OCI-LY3 (cell line): Measurements from ENCODE around the gene OSBPL2.

Experiments used
- H2AFZ ChIP-seq: fragments of 200-600, 300-600 bp; shearing (Covaris generic); 2 replicates; pipeline ENCODE4 v1.6.0; 2014; ENCODE audit warnings: antibody characterized with exemption, low read depth, low read length
- H3K27ac ChIP-seq: fragments of 200-600, 300-600 bp; sonication (generic); 2 replicates; pipeline ENCODE4 v1.5.1; 2014; ENCODE audit warnings: mild to moderate bottlenecking, low read length, moderate library complexity, mixed read lengths
- H3K27me3 ChIP-seq: fragments of 200-600, 300-600 bp; sonication (generic); 2 replicates; pipeline ENCODE4 v1.6.1; 2014; ENCODE audit warnings: low read depth, low read length, mixed read lengths
- H3K36me3 ChIP-seq: fragments of 200-600, 300-600 bp; sonication (generic); replicated peaks from 2 replicates; pipeline ENCODE3; 2014; ENCODE audit warnings: low read depth, low read length, mixed read lengths
- H3K4me1 ChIP-seq: fragments of 300-600, 200-600 bp; sonication (generic); 2 replicates; pipeline ENCODE4 v1.6.1; 2014; ENCODE audit warnings: low read length, mixed read lengths
- H3K4me2 ChIP-seq: fragments of 200-600, 300-600 bp; sonication (generic); 2 replicates; pipeline ENCODE4 v1.6.1; 2014; ENCODE audit warnings: low read length, mixed read lengths
- H3K4me3 ChIP-seq: fragments of 300-600, 200-600 bp; sonication (generic); 2 replicates; pipeline ENCODE4 v1.5.1; 2014; ENCODE audit warnings: antibody characterized with exemption, mild to moderate bottlenecking, low read length, moderate library complexity
- H3K79me2 ChIP-seq: fragments of 300-600, 200-600 bp; shearing (Covaris generic); 2 replicates; pipeline ENCODE4 v1.6.1; 2014; ENCODE audit warnings: mild to moderate bottlenecking, low read length, mixed read lengths
- H3K9ac ChIP-seq: fragments of 300-600, 200-600 bp; shearing (Covaris generic); 2 replicates; pipeline ENCODE4 v1.6.0; 2014; ENCODE audit warnings: mild to moderate bottlenecking, low read length, moderate library complexity
- H3K9me3 ChIP-seq: fragments of 200-600, 300-600 bp; shearing (Covaris generic); 2 replicates; pipeline ENCODE4 v1.6.1; 2014; ENCODE audit warnings: low read length, mixed read lengths; ENCODE audit not compliant: insufficient read depth
- H4K20me1 ChIP-seq: fragments of 200-600, 300-600 bp; sonication (generic); 2 replicates; pipeline ENCODE4 v1.6.1; 2016; ENCODE audit warnings: low read length, mixed read lengths; ENCODE audit not compliant: insufficient read depth
- EZH2phosphoT487 ChIP-seq: fragments of 200-600 bp; shearing (Covaris generic); IDR thresholded peaks from 2 replicates; pipeline ENCODE4 v1.6.1; 2018; ENCODE audit warnings: antibody characterized with exemption, mixed run types, low read depth
- TF ChIP-seq, protein P1 (sequence below): fragments of 200-600, 300-600 bp; sonication (generic); IDR thresholded peaks from 2 replicates; pipeline ENCODE4 v1.5.1; 2014; ENCODE audit warnings: antibody characterized with exemption, low read length, low read depth

Gene OSBPL2

DNA sequence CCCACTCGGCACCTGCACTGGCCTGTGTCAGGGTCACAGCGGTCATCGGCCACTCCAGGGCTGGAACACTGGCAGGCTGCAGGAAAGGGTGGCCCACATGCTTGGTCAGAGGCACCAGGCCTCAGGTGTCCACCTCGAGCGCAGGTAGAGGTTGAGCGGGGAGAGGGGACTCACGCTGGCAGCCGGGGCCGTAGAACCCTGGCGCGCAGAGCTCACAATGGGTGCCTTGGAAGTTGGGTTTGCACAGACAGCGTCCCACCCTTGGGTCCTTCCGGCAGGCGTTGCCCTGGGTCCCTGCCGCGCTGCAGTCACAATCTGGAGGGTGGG, 99.9 kb downstream of the OSBPL2 start:
- TF ChIP-seq, protein P1, sequence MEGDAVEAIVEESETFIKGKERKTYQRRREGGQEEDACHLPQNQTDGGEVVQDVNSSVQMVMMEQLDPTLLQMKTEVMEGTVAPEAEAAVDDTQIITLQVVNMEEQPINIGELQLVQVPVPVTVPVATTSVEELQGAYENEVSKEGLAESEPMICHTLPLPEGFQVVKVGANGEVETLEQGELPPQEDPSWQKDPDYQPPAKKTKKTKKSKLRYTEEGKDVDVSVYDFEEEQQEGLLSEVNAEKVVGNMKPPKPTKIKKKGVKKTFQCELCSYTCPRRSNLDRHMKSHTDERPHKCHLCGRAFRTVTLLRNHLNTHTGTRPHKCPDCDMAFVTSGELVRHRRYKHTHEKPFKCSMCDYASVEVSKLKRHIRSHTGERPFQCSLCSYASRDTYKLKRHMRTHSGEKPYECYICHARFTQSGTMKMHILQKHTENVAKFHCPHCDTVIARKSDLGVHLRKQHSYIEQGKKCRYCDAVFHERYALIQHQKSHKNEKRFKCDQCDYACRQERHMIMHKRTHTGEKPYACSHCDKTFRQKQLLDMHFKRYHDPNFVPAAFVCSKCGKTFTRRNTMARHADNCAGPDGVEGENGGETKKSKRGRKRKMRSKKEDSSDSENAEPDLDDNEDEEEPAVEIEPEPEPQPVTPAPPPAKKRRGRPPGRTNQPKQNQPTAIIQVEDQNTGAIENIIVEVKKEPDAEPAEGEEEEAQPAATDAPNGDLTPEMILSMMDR = no peak
- no peak for TF ChIP-seq EZH2phosphoT487
- no peak overlapping the region for H3K27ac ChIP-seq
- no peak overlapping the region for H3K9ac ChIP-seq
- H2AFZ ChIP-seq = no peak overlapping the region
- H3K4me1 ChIP-seq = peaks cover 36% of the 10 kb centered on the region
- H3K4me2 ChIP-seq = no peak overlapping the region
- H4K20me1 ChIP-seq = no peaks in the 10 kb centered on the region
- H3K4me3 ChIP-seq = no peak overlapping the region
- no peaks in the 10 kb centered on the region for H3K27me3 ChIP-seq
- no peaks in the 10 kb centered on the region for H3K79me2 ChIP-seq
- peaks cover 12% of the 10 kb centered on the region for H3K36me3 ChIP-seq
- no peaks in the 10 kb centered on the region for H3K9me3 ChIP-seq

DNA sequence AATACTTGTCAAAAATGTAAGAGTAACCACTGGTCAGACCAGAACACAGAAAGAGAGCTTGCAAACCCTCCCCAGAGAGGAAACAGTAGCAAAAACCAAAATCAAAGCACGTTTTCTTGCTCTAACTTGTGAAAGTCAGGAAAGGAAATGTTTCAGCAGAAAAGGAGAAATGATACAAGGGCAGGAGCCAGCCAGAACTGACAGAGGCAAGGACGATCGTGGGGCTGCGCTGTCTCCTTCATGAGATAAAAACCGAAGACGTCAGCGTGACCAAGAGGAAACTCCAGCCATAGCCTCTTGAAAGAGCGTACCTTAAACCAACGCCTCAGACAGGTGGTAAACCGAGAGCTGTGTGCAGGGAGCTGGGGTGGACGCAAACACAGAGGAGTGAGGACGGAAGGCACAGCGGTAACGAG, 101.3 kb downstream of the OSBPL2 start:
- H3K4me3 ChIP-seq = peak overlapping the region; percentile 72
- H3K4me2 ChIP-seq = peak overlapping the region; percentile 98
- H3K36me3 ChIP-seq = peaks cover 12% of the 10 kb centered on the region
- H2AFZ ChIP-seq = peak overlapping the region; percentile 54
- peak overlapping the region; percentile 49 for H3K9ac ChIP-seq
- H3K9me3 ChIP-seq = no peaks in the 10 kb centered on the region
- no peaks in the 10 kb centered on the region for H3K79me2 ChIP-seq
- H3K27ac ChIP-seq = peak overlapping the region; percentile 77
- peaks cover 36% of the 10 kb centered on the region for H3K4me1 ChIP-seq
- no peaks in the 10 kb centered on the region for H4K20me1 ChIP-seq
- H3K27me3 ChIP-seq = no peaks in the 10 kb centered on the region
- TF ChIP-seq, protein P1 = no peak
- TF ChIP-seq EZH2phosphoT487 = no peak

DNA sequence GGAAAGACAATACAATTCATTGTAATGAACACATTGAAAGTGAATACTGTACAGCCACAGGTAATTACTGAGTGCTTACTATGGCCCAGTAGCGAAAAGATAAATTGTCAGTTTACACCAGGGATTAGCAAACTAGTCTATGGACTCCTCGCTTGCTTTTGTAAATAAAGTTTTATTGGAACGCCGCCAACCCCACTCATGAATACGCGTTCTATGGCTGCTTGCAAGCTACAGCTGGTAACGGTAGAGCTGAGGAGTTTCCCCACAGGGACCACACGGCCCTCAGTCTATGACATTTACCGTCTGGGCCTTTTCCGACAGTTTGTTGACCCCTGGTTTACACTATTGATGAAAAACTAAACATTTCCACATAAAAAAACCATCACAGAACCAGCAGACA, 104.6 kb downstream of the OSBPL2 start:
- TF ChIP-seq EZH2phosphoT487 = no peak
- TF ChIP-seq, protein P1 = no peak
- Histone ChIP-seq H3K4me2 (no peak overlapping the region), H4K20me1 (no peaks in the 10 kb centered on the region), H3K4me3 (no peak overlapping the region), H3K9me3 (no peaks in the 10 kb centered on the region), H3K27me3 (no peaks in the 10 kb centered on the region), H2AFZ (no peak overlapping the region), H3K4me1 (peaks cover 26% of the 10 kb centered on the region), H3K27ac (no peak overlapping the region), H3K9ac (no peak overlapping the region), H3K36me3 (peaks cover 6% of the 10 kb centered on the region), H3K79me2 (no peaks in the 10 kb centered on the region)

DNA sequence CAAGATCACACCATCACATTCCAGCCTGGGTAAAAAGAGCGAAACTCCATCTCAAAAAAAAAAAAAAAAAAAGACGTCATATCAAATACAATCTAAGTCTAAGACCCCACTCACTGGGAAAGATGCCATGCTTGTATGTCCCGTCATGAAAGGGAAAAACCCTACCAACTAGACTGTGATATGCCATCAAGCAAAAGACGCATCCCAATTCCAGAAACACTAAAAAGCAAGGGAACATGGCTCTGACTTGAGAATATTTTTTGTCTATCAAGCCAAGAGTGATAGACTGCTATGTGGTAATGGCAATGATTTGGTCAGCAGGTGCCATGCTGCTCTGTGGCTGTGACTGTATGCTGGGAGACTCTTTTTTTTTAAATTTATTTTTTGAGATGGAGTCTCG, 105.8 kb downstream of the OSBPL2 start:
- Histone ChIP-seq H3K4me1 (peaks cover 14% of the 10 kb centered on the region), H3K27me3 (no peaks in the 10 kb centered on the region), H3K79me2 (no peaks in the 10 kb centered on the region), H2AFZ (no peak overlapping the region), H3K36me3 (peaks cover 6% of the 10 kb centered on the region), H3K4me3 (no peak overlapping the region), H3K4me2 (no peak overlapping the region), H3K9me3 (no peaks in the 10 kb centered on the region), H4K20me1 (no peaks in the 10 kb centered on the region), H3K9ac (no peak overlapping the region), H3K27ac (no peak overlapping the region)
- TF ChIP-seq EZH2phosphoT487 = no peak
- TF ChIP-seq, protein P1 = no peak
